ENCODE measurements around the gene DHRS3.

Gene DHRS3

GRCh38 chr1:12596007-12596821 lies 21.8 kb downstream of the DHRS3 start:
- no peak for DNase-seq

GRCh38 chr1:12595757-12596006 lies 22.3 kb downstream of the DHRS3 start:
- no peak for DNase-seq

GRCh38 chr1:12594966-12595756 lies 22.8 kb downstream of the DHRS3 start:
- DNase-seq, result no peak

GRCh38 chr1:12594490-12594889 lies 23.5 kb downstream of the DHRS3 start:
- no peak for DNase-seq

GRCh38 chr1:12593621-12594066 lies 24.4 kb downstream of the DHRS3 start:
- DNase-seq, result no peak

GRCh38 chr1:12592496-12592895 lies 25.5 kb downstream of the DHRS3 start:
- DNase-seq, result no peak

GRCh38 chr1:12591267-12591938 lies 26.6 kb downstream of the DHRS3 start:
- DNase-seq, result no peak

GRCh38 chr1:12588695-12589094 lies 29.3 kb downstream of the DHRS3 start:
- DNase-seq, result no peak

- no peak for DNase-seq
Observed at GRCh38 chr1:12587981-12588640, 29.9 kb downstream of the DHRS3 start.

GRCh38 chr1:12585951-12586942 lies 31.8 kb downstream of the DHRS3 start:
- DNase-seq, result no peak

- DNase-seq, result no peak
Observed at GRCh38 chr1:12585536-12585935, 32.5 kb downstream of the DHRS3 start.

- DNase-seq, result no peak
Observed at GRCh38 chr1:12584900-12585525, 33.0 kb downstream of the DHRS3 start.

GRCh38 chr1:12583484-12583883 lies 34.5 kb downstream of the DHRS3 start:
- DNase-seq, result no peak

- DNase-seq, result no peak
Observed at GRCh38 chr1:12582649-12583048, 35.4 kb downstream of the DHRS3 start.

- no peak for DNase-seq
Observed at GRCh38 chr1:12581179-12581578, 36.8 kb downstream of the DHRS3 start.

GRCh38 chr1:12580054-12580887 lies 37.7 kb downstream of the DHRS3 start:
- no peak for DNase-seq

- no peak for DNase-seq
Observed at GRCh38 chr1:12578860-12579422, 39.1 kb downstream of the DHRS3 start.

GRCh38 chr1:12577020-12577419 lies 41.0 kb downstream of the DHRS3 start:
- no peak for DNase-seq

GRCh38 chr1:12574757-12575139 lies 43.3 kb downstream of the DHRS3 start:
- DNase-seq, result no peak
